DOHH2 (cell line): Measurements from ENCODE around the gene RBM20.

Experiments used
- H3F3A ChIP-seq: fragments of 200-600 bp; sonication (generic), shearing (Covaris generic); 2 replicates; pipeline ENCODE4 v1.6.0; 2016; ENCODE audit warnings: antibody characterized with exemption, mild to moderate bottlenecking; ENCODE audit not compliant: control insufficient read depth, insufficient read depth
- H3K27ac ChIP-seq: fragments of 200-600 bp; sonication (generic); 2 replicates; pipeline ENCODE4 v1.5.1; 2014; ENCODE audit warnings: low read depth, mild to moderate bottlenecking, low read length, moderate library complexity
- H3K27me3 ChIP-seq: fragments of 200-600 bp; sonication (generic); 2 replicates; pipeline ENCODE4 v1.6.1; 2014; ENCODE audit warnings: mild to moderate bottlenecking, low read length, mixed read lengths; ENCODE audit not compliant: control insufficient read depth
- H3K36me3 ChIP-seq: fragments of 200-600 bp; sonication (generic); 2 replicates; pipeline ENCODE4 v1.6.1; 2014; ENCODE audit warnings: mild to moderate bottlenecking, low read length, moderate library complexity, mixed read lengths; ENCODE audit not compliant: control insufficient read depth
- H3K4me1 ChIP-seq: fragments of 200-600 bp; sonication (generic); 2 replicates; pipeline ENCODE4 v1.6.1; 2014; ENCODE audit warnings: mild to moderate bottlenecking, low read length, mixed read lengths; ENCODE audit not compliant: control insufficient read depth
- H3K4me2 ChIP-seq: fragments of 200-600 bp; sonication (generic); 2 replicates; pipeline ENCODE4 v1.6.0; 2014; ENCODE audit warnings: mild to moderate bottlenecking, low read length, moderate library complexity
- H3K4me3 ChIP-seq: fragments of 200-600 bp; sonication (generic); 2 replicates; pipeline ENCODE4 v1.5.1; 2014; ENCODE audit warnings: mild to moderate bottlenecking, low read length, mixed read lengths
- H3K79me2 ChIP-seq: fragments of 200-600 bp; sonication (generic); 2 replicates; pipeline ENCODE4 v1.6.1; 2014; ENCODE audit warnings: mild to moderate bottlenecking, low read length, mixed read lengths; ENCODE audit not compliant: control insufficient read depth
- H3K9me2 ChIP-seq: fragments of 200-600 bp; sonication (generic); replicated peaks from 2 replicates; pipeline ENCODE4 v1.6.1; 2014; ENCODE audit warnings: mild to moderate bottlenecking, low read length, mixed read lengths; ENCODE audit not compliant: control insufficient read depth
- H3K9me3 ChIP-seq: fragments of 200-600 bp; sonication (generic); 2 replicates; pipeline ENCODE4 v1.6.1; 2014; ENCODE audit warnings: antibody characterized with exemption, low read length, mixed read lengths; ENCODE audit not compliant: control insufficient read depth, insufficient read depth
- H4K20me1 ChIP-seq: fragments of 200-600 bp; sonication (generic); 2 replicates; pipeline ENCODE4 v1.6.0; 2014; ENCODE audit warnings: low read depth, mild to moderate bottlenecking, antibody characterized with exemption, low read length, moderate library complexity; ENCODE audit not compliant: control insufficient read depth, insufficient read depth
- CTCF ChIP-seq: fragments of 200-600 bp; sonication (generic); IDR thresholded peaks from one replicate; pipeline ENCODE4 v1.5.1; 2014; ENCODE audit warnings: antibody characterized with exemption, mild to moderate bottlenecking, low read depth, low read length; ENCODE audit not compliant: poor library complexity, severe bottlenecking
- EZH2phosphoT487 ChIP-seq: fragments of 200-600 bp; sonication (generic); IDR thresholded peaks from 2 replicates; pipeline ENCODE4 v1.6.1; 2017; ENCODE audit warnings: borderline replicate concordance, mild to moderate bottlenecking, antibody characterized with exemption, low read length, moderate library complexity, mixed read lengths

RBM20 gene

DNA sequence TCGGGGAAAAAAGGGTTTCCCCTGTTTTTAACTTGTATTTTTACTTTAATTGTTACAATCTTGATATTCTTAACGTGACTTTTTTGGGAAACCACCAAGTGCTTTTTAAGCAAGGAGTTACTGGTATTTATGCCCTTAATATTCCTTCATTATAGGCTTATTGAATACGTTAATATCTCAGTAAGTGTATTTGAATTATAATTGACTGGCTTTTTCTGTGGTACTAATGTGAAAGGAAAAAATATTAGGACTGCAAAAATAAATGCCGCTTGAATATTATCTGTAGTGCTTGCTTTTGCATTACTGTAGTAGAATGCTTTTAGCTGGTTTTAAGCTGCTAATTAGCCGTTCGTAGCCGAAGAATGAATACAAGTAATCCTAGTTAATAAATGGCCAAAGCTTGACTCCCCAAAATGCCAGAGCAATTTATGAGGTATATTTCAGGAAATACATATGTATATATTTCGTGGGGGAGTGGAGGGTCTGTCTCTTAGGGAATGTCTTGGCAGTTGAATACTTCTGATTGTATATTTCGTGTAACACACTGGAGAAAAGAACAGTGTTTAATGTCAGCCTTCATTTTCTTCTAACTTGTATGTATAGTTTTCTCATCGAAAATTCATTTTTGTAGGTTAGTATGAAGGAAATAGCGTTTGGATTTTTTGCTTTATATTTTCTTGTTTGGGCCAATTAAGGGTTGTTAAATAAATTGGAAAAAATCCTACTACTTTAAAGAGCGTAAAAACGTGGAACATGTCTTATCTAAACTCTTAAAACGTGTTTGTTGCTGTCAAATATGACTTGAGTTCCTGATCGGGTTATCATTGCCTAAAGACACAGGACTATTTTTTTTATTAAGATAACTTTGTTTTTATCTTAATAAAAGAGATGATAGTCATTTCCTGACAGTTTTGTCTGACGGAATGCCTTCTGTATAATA lies 229.1 kb downstream of the RBM20 start:
- no peaks in the 10 kb centered on the region for H3K9me2 ChIP-seq
- H3K79me2 ChIP-seq, result peaks cover 59% of the 10 kb centered on the region
- peak overlapping the region; percentile 85 for H3K4me2 ChIP-seq
- peaks cover 43% of the 10 kb centered on the region for H3K36me3 ChIP-seq
- no peak for TF ChIP-seq EZH2phosphoT487
- TF ChIP-seq CTCF, result no peak
- H3K27me3 ChIP-seq, result no peaks in the 10 kb centered on the region
- no peaks in the 10 kb centered on the region for H3K9me3 ChIP-seq
- peak overlapping the region; percentile 89 for H3K4me3 ChIP-seq
- peaks cover 3% of the 10 kb centered on the region for H3F3A ChIP-seq
- H4K20me1 ChIP-seq, result no peaks in the 10 kb centered on the region
- H3K4me1 ChIP-seq, result peaks cover 55% of the 10 kb centered on the region
- H3K27ac ChIP-seq, result peak overlapping the region; percentile 77

- Histone ChIP-seq H3K36me3 (peaks cover 50% of the 10 kb centered on the region), H3K4me1 (peaks cover 48% of the 10 kb centered on the region), H4K20me1 (no peaks in the 10 kb centered on the region), H3K9me2 (no peaks in the 10 kb centered on the region), H3K4me3 (peak overlapping the region; percentile 89), H3F3A (0 out of 2 replicates have a peak, but pooled peaks cover 2% of the 10 kb centered on the region), H3K27me3 (no peaks in the 10 kb centered on the region), H3K9me3 (no peaks in the 10 kb centered on the region), H3K27ac (no peak overlapping the region), H3K4me2 (peak overlapping the region; percentile 85), H3K79me2 (peaks cover 59% of the 10 kb centered on the region)
- TF ChIP-seq CTCF, result no peak
- no peak for TF ChIP-seq EZH2phosphoT487
Measured at GRCh38 chr10:110873951-110874350, 229.8 kb downstream of the RBM20 start.

- Histone ChIP-seq H4K20me1 (no peaks in the 10 kb centered on the region), H3K9me2 (no peaks in the 10 kb centered on the region), H3F3A (peaks cover 1% of the 10 kb centered on the region; the same call in 1 of the 2 replicates), H3K9me3 (no peaks in the 10 kb centered on the region), H3K4me3 (no peak overlapping the region), H3K27ac (no peak overlapping the region), H3K79me2 (peaks cover 54% of the 10 kb centered on the region), H3K27me3 (no peaks in the 10 kb centered on the region), H3K4me2 (no peak overlapping the region), H3K36me3 (peaks cover 67% of the 10 kb centered on the region), H3K4me1 (peaks cover 27% of the 10 kb centered on the region)
- TF ChIP-seq EZH2phosphoT487 (no peak), CTCF (no peak)
Measured at GRCh38 chr10:110876000-110876399, 231.9 kb downstream of the RBM20 start.
